ENCODE measurements around the gene KDM4C.

- TF ChIP-seq EP300 (IDR thresholded peaks at IDR 0.05; ENCODE audit: borderline replicate concordance) = no peak
- no peak for TF ChIP-seq TEAD4 (IDR thresholded peaks at IDR 0.05)
- TF ChIP-seq ZBTB7A (IDR thresholded peaks at IDR 0.05; ENCODE audit: low read depth) = no peak
- TF ChIP-seq RAD21 (IDR thresholded peaks at IDR 0.05; ENCODE audit: low read depth) = no peak
- TF ChIP-seq FOXM1 (IDR thresholded peaks at IDR 0.05; ENCODE audit: borderline replicate concordance, low read depth) = no peak
- no peak for TF ChIP-seq MAX (IDR thresholded peaks at IDR 0.05)
- no peak for TF ChIP-seq REST (IDR thresholded peaks at IDR 0.05; ENCODE audit: low read depth)
- no peak for TF ChIP-seq TAF1 (IDR thresholded peaks at IDR 0.05; ENCODE audit: low read depth)
- TF ChIP-seq CEBPB (IDR thresholded peaks at IDR 0.05) = no peak
- TF ChIP-seq TCF12 (IDR thresholded peaks at IDR 0.05; ENCODE audit: low read depth) = no peak
- TF ChIP-seq USF1 (IDR thresholded peaks at IDR 0.05) = no peak
- TF ChIP-seq EGR1 (IDR thresholded peaks at IDR 0.05) = no peak
- TF ChIP-seq NFIC (IDR thresholded peaks at IDR 0.05) = no peak
Observed at GRCh38 chr9:6909181-6909580, 151.4 kb downstream of the KDM4C start.
